ENCODE data around the gene CACNB2. TPM values are rescaled to one million over a fixed set of nuclear protein-coding genes. Genes with fewer than 3 reads are reported as not detected.
A peak's percentile ranks its signal among the peaks of the same experiment; 100 is the strongest.

Gene CACNB2
- total RNA-seq (1 to 10 TPM; 4.9 to 9.6 (median 6.1) TPM), polyA plus RNA-seq (10 to 100 TPM in 1 of 2 donors, 1 to 10 TPM in 1; 9.6 to 11.1 TPM)

DNA sequence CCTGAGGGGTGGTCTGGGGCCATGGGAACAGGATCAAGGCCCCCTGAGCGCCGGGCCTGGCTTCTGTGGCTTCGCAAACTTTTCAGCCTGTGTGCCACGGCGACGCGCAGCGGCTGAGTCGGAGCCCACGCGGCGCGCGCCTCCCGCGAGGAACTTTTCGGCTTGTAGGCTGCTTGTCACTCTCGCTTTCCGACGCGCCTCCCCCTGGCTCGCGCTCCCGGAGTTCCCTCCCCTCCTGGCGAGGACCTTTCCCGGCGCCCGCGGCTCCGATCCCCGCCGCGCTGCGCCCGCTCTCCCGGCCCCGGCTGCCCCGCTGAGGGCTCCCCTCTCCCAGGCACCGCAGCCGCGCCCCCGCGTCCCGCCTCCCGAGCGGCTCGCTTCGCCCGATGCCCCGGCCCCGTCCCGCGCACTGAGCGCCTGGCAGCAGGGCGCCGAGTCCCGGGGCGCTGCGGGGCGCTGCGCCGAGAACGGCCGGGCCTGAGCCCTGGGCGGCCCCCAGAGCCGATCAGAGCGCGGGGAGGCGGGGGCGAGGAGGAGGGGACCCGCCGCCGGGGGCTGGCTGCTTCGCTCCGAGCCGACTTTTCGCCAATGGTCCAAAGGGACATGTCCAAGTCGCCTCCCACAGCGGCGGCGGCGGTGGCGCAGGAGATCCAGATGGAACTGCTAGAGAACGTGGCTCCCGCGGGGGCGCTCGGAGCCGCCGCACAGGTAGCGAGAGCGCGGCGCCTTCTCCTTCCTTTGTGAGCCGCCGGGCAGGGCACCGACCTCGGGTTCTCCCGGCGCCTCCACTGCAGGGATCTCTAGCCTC is at the start of gene CACNB2:
Gene CACNB2 (plus strand): TSS at position 276 of the 808 bp plus-strand sequence.
- Histone ChIP-seq H3K27ac (peak within 1 kb of the TSS; percentile 73 to 85 (median 77)), H3K4me1 (peaks cover 5 to 9% (median 8%) of the 10 kb centered on the region in 3 donors), H3K36me3 (no peaks in the 10 kb centered on the region), H3K27me3 (no peaks in the 10 kb centered on the region), H3K4me3 (peak within 1 kb of the TSS; percentile 40 to 71 (median 62)), H3K9me3 (no peaks in the 10 kb centered on the region)
- 0 to 1% methylated on average over 66 to 100 of the region's 100 CpGs for WGBS, 2 donors
- ATAC-seq (peak; percentile 70 to 83 (median 80)), DNase-seq (peak; percentile 77 to 93 (median 82)), FAIRE-seq (no peak)
- TF ChIP-seq CTCF (IDR thresholded peaks at IDR 0.05): no peak
- intact Hi-C loops (cut with DNase I): no loop called here

DNA sequence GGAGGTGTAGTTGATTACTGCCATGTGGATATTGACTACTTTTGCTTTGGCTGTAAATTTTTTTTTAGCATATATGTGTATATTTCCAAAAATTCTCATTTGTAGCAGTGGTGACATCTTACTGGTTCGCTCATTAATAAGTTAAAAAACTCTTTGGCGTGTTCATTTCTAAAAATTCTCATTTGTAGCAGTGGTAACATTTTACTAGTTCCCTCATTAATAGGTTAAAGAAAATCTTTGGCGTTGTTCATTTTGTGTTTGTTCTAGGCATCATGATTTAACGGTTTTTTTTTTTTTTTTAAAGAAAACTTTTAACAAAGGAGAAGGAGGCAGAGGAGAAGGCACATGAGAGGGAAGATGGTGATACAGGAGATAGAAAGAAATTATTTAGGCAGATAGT is 45.9 kb upstream of the CACNB2 start:
- no peaks in the 10 kb centered on the region for H3K36me3 ChIP-seq
- H3K4me1 ChIP-seq: no peaks in the 10 kb centered on the region
- 63 to 65% methylated on average over 4 of the region's 4 CpGs for WGBS, 2 donors
- no peak overlapping the region for H3K27ac ChIP-seq
- H3K4me3 ChIP-seq: no peak overlapping the region
- ATAC-seq (no peak), DNase-seq (no peak), FAIRE-seq (no peak)
- H3K27me3 ChIP-seq: no peaks in the 10 kb centered on the region
- no peaks in the 10 kb centered on the region for H3K9me3 ChIP-seq
- intact Hi-C loops (cut with DNase I): no loop called here
- no peak for TF ChIP-seq CTCF (IDR thresholded peaks at IDR 0.05)

- H3K27me3 ChIP-seq: no peaks in the 10 kb centered on the region
- no peak for DNase-seq
- no peaks in the 10 kb centered on the region for H3K4me1 ChIP-seq
- intact Hi-C loops (cut with DNase I): no loop called here
- FAIRE-seq: no peak
- no peak for TF ChIP-seq CTCF (IDR thresholded peaks at IDR 0.05)
- no peak overlapping the region for H3K4me3 ChIP-seq
- WGBS, 2 donors: 87 to 98% methylated on average over 2 of the region's 2 CpGs
- H3K27ac ChIP-seq: no peak overlapping the region
- no peaks in the 10 kb centered on the region for H3K36me3 ChIP-seq
- H3K9me3 ChIP-seq: no peaks in the 10 kb centered on the region
- no peak for ATAC-seq
Observed at GRCh38 chr10:18094793-18095192, 45.4 kb upstream of the CACNB2 start.

- no peak for ATAC-seq
- no peak for TF ChIP-seq CTCF (IDR thresholded peaks at IDR 0.05)
Observed at GRCh38 chr10:18097524-18097923, 42.7 kb upstream of the CACNB2 start.

GRCh38 chr10:18098201-18098600 is 42.0 kb upstream of the CACNB2 start:
- no peak overlapping the region for H3K4me3 ChIP-seq
- WGBS, 2 donors: 87% methylated on average over 3 of the region's 3 CpGs
- TF ChIP-seq CTCF (IDR thresholded peaks at IDR 0.05): no peak
- H3K36me3 ChIP-seq: no peaks in the 10 kb centered on the region
- DNase-seq (no peak), ATAC-seq (no peak), FAIRE-seq (no peak)
- no peaks in the 10 kb centered on the region for H3K4me1 ChIP-seq
- no peaks in the 10 kb centered on the region for H3K9me3 ChIP-seq
- intact Hi-C loops (cut with DNase I): no loop called here
- H3K27ac ChIP-seq: no peak overlapping the region
- H3K27me3 ChIP-seq: no peaks in the 10 kb centered on the region

More at GRCh38 chr10:18097524-18097923, 42.7 kb upstream of the CACNB2 start:
- H3K27ac ChIP-seq: no peak overlapping the region
- H3K9me3 ChIP-seq: no peaks in the 10 kb centered on the region
- no peaks in the 10 kb centered on the region for H3K27me3 ChIP-seq
- DNase-seq: no peak
- WGBS, 2 donors: 89 to 94% methylated on average over 2 of the region's 2 CpGs
- no peaks in the 10 kb centered on the region for H3K4me1 ChIP-seq
- intact Hi-C loops (cut with DNase I): no loop called here
- no peak overlapping the region for H3K4me3 ChIP-seq
- no peaks in the 10 kb centered on the region for H3K36me3 ChIP-seq
- no peak for FAIRE-seq

Data from pancreas (tissue), 10 donors.